Suppressor macrophage treated with lipopolysaccharide for 4 hours (primary cell): ENCODE results near the gene CUBN.

Experiments used
- DNase-seq: peaks from one replicate; pipeline ENCODE4 v3.0.0-alpha.2; 2020

The CUBN gene

GRCh38 chr10:17066807-17067206, 62.8 kb downstream of the CUBN start:
- no peak for DNase-seq

GRCh38 chr10:17066000-17066399, 63.6 kb downstream of the CUBN start:
- DNase-seq: no peak

GRCh38 chr10:17065273-17065672, 64.3 kb downstream of the CUBN start:
- DNase-seq: no peak

- DNase-seq: no peak
Observed at GRCh38 chr10:17064435-17064834, 65.2 kb downstream of the CUBN start.

GRCh38 chr10:17062955-17063484, 66.6 kb downstream of the CUBN start:
- DNase-seq: no peak

GRCh38 chr10:17062493-17062892, 67.1 kb downstream of the CUBN start:
- no peak for DNase-seq

- peak; percentile 23 for DNase-seq
Observed at GRCh38 chr10:17062009-17062408, 67.6 kb downstream of the CUBN start.

GRCh38 chr10:17061418-17061817, 68.2 kb downstream of the CUBN start:
- DNase-seq: no peak

GRCh38 chr10:17060289-17060688, 69.3 kb downstream of the CUBN start:
- DNase-seq: no peak

GRCh38 chr10:17059197-17059688, 70.4 kb downstream of the CUBN start:
- no peak for DNase-seq

GRCh38 chr10:17058093-17058492, 71.5 kb downstream of the CUBN start:
- no peak for DNase-seq

- DNase-seq: no peak
Observed at GRCh38 chr10:17056781-17057428, 72.7 kb downstream of the CUBN start.

GRCh38 chr10:17053513-17053912, 76.1 kb downstream of the CUBN start:
- no peak for DNase-seq

- no peak for DNase-seq
Observed at GRCh38 chr10:17053061-17053460, 76.5 kb downstream of the CUBN start.

GRCh38 chr10:17051851-17052250, 77.8 kb downstream of the CUBN start:
- no peak for DNase-seq

GRCh38 chr10:17049195-17049594, 80.4 kb downstream of the CUBN start:
- no peak for DNase-seq

GRCh38 chr10:17047908-17048307, 81.7 kb downstream of the CUBN start:
- DNase-seq: no peak

GRCh38 chr10:17046989-17047388, 82.6 kb downstream of the CUBN start:
- DNase-seq: no peak

GRCh38 chr10:17043586-17043985, 86.0 kb downstream of the CUBN start:
- no peak for DNase-seq

GRCh38 chr10:17041626-17042520, 87.7 kb downstream of the CUBN start:
- no peak for DNase-seq

GRCh38 chr10:17038627-17039026, 91.0 kb downstream of the CUBN start:
- peak; percentile 71 for DNase-seq

GRCh38 chr10:17037910-17038309, 91.7 kb downstream of the CUBN start:
- DNase-seq: no peak

GRCh38 chr10:17035446-17035845, 94.2 kb downstream of the CUBN start:
- DNase-seq: no peak
